ENCODE data around the gene MTM1.

DNA sequence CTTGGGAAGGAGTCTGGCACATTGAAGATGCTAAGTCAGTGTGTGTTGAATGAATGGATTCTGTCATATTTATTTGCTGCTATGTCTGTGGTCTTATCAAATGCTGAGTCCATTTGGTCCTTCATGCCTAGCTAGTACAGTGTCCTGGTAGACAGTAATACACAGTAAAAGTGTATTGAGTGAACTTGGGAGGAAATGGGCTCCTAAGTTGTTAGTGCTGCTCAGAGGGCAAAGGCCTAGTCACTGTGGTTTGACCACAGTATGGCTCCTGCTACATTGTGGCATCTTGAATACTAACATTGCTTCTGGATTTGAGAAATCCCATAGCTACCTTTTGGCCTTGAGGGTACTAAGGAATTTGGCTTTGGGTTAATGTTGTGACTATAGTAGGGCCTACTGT, 33.9 kb downstream of the MTM1 start:
- TF ChIP-seq, protein P1, sequence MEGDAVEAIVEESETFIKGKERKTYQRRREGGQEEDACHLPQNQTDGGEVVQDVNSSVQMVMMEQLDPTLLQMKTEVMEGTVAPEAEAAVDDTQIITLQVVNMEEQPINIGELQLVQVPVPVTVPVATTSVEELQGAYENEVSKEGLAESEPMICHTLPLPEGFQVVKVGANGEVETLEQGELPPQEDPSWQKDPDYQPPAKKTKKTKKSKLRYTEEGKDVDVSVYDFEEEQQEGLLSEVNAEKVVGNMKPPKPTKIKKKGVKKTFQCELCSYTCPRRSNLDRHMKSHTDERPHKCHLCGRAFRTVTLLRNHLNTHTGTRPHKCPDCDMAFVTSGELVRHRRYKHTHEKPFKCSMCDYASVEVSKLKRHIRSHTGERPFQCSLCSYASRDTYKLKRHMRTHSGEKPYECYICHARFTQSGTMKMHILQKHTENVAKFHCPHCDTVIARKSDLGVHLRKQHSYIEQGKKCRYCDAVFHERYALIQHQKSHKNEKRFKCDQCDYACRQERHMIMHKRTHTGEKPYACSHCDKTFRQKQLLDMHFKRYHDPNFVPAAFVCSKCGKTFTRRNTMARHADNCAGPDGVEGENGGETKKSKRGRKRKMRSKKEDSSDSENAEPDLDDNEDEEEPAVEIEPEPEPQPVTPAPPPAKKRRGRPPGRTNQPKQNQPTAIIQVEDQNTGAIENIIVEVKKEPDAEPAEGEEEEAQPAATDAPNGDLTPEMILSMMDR (conservative IDR thresholded peaks at IDR 0.05): no peak
- TF ChIP-seq EZH2 (IDR thresholded peaks at IDR 0.05; ENCODE audit: low read depth): no peak

Measured in PC-9 (cell line).